ENCODE data around the gene ALKBH7.
A peak's percentile ranks its signal among the peaks of the same experiment; 100 is the strongest.
"Not testable (repeated sequence)": the region's sequence is repeated elsewhere in the genome, so short reads cannot be mapped to it uniquely, and the experiment has no call there.

Gene ALKBH7

DNA sequence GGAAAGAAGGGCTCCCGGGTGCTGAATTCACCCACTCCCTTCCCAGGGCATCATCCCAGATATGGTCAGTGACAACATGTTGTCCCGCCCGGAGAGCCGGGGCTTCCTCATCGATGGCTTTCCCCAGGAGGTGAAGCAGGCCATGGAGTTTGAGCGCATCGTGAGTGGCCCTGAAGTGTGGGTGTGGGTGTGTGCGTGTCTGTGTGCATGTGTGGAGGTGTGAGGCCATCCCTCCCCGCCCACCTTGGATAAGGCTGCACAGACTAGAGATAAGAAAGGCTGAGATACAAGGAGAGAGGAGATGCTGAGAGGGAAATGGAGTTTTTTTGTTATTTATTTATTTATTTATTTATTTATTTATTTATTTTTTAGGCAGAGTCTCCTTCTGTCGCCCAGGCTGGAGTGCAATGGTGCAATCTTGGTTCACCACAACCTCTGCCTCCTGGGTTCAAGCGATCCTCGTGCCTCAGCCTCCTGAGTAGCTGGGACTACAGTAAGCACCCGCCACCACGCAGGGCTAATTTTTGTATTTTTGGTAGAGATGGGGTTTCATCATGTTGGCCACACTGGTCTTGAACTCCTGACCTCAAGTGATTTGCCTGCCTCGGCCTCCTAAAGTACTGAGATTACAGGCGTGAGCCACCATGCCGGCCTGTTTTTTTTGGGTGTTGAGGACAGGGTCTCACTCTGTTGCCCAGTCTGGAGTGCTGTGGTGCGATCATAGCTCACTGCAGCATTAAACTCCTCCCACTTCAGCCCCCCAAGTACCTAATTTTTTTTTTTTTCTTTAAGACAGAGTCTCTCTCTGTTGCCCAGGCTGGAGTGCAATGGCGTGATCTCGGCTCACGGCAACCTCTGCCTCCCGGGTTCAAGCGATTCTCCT, 27.7 kb downstream of the ALKBH7 start:
- DNase-seq (ENCODE audit: low spot score) = not testable (repeated sequence)

DNA sequence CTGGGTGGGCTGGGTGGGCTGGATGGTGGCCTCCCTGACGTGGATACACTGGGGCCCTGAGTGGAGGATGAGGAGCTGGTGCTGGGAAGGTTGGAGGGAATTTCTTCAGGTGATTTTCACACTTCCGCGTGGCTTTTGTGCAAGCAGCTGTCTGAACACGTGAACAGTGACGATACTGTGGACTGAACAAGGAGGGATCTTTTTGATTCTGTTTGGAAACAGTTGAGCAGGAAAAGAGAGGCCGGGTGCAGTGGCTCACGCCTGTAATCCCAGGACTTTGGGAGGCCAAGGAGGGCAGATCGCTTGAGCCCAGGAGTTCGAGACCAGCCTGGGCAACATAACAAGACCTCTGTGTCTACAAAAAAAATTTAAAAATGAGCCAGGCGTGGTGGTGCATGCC, 29.5 kb downstream of the ALKBH7 start:
- no peak for DNase-seq (ENCODE audit: low spot score)

DNA sequence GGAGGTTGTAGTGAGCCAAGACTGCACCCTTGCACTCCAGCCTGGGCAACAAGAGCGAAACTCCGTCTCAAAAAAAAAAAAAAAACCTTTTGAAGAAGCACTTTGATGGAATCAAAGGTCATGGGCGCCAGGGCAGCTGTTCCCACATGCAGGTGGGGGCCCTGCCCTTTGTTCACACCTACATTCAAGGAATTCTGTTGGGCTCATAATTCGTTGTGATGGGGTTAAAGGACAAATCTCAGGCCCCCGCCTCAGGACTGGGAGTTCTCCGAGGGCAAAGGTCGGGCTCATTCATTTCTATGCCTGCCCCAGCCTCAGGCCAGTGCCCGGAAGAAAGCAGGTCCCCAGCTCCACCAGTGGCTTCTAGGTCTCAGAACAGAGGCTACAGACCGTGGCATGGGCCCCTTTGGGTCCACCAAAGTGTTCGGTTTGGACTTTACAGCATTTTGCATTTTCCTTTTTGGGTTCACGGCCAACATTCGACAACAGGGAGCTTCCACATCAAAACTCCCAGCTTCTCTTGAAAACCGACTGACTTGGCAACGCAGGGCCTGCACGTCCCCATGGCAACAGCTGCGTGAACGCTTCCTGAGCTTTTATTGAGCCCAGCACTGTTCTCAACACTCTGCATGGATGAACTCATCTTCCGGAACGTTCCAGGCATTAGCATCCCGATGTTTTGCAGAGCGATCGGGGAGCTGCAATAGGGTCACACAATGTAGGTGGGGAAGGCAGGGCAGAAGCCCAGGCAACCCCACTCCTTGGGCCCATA, 30.4 kb downstream of the ALKBH7 start:
- DNase-seq (ENCODE audit: low spot score) = no peak

DNA sequence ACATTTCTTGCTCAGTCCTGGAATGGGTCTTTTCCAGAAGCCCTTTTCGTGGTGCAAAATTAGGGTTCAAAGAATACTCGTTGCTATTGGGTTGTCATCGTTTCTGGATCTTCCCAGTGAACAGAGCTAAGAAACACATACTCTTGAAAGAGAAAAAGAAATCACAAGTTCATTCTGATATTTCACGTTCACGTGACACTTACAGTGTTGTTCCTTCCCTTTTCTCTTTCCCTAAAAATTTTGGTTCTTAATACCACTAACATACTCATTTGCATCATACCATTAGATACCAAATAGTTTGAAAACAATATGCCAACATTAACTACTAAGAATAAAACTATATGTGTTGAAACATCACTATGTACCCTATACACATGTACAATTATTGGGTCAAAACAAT, 33.8 kb downstream of the ALKBH7 start:
- DNase-seq (ENCODE audit: low spot score) = no peak

DNA sequence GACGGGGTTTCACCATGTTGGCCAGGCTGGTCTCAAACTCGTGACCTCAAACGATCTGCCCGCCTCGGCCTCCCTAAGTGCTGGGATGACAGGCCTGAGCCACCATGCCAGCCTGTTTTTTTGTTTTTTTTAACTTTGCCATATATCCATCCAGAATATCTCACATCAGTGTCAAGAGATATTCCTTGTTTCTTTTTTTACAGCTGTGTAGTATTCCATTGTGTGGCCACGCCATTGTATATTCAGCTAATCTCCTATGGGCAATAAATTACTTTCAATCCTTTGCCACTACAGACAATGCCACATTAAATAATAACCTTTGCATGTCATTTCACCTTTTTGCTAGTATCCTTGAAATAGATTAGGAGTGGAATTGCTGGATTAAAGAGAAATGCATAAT, 36.8 kb downstream of the ALKBH7 start:
- no peak for DNase-seq (ENCODE audit: low spot score)

DNA sequence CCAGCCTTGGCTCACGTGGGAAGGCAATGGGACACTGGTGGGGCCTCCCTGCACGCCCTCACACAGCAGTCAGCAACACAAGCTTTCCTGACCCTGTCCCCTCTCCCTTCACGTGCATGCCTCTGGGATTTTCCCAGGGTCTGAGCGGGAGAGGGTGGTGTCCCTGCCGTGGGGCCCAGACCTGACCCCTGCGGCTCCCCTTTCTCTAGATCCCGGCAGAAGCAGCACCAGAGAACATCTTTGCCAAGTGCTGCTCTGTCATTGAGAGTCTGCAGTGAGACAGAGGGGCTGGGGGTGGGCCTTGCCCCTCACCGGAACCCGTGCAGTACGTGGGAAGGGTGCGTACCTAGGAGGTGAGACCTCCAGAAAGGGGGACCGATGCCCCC, 39.5 kb downstream of the ALKBH7 start:
- DNase-seq (ENCODE audit: low spot score) = no peak

DNA sequence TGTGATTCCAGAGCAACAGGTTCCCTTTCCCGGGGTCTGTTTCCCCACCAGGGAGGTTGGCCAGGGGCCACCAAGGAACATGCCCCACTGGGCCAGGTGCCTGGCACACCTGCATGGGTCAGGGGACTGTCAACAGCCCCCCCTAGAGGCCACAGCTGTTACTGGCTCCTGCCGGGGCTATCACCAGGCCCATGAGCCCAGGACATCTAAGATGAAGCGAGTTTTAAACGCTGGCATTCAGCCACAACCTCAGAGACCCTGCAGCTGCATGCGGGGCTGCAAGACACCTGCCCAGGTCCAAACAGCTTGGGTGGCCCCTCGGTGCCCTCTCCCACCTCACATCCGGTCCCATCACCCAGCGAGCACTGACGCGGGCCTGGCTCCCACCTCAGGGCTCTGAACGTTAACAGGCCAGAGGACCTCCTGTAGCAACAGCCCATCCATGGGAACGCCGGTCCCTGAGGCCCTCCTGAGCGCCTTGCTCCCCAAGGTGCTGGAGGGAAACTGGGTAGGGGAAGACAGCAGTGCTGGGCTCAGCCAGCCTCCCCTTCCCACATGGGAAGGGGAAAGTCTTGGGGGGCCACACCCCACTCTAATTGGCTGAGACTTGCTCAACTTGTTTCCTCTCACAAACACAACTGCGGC, 40.0 kb downstream of the ALKBH7 start:
- DNase-seq (ENCODE audit: low spot score) = peak; percentile 22

DNA sequence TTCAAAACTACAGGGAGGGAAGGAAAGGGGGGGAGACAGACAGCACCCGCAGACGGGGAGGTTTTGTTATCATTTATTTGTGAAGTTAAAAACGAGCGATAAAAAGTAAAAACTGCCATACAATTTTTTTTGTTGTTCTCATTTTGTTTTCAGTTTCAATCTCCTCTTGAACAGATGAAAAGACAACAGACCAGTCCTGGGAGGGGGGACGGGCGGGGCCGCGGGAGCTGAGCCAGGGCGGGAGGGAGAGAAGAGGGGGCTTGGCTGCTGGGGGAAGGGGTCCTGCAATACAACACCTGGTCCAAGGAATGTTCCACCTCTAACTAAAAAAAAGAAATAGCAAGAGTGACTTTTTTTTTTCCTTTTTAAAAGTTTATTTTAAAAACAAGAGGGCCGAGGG, 40.7 kb downstream of the ALKBH7 start:
- no peak for DNase-seq (ENCODE audit: low spot score)

DNA sequence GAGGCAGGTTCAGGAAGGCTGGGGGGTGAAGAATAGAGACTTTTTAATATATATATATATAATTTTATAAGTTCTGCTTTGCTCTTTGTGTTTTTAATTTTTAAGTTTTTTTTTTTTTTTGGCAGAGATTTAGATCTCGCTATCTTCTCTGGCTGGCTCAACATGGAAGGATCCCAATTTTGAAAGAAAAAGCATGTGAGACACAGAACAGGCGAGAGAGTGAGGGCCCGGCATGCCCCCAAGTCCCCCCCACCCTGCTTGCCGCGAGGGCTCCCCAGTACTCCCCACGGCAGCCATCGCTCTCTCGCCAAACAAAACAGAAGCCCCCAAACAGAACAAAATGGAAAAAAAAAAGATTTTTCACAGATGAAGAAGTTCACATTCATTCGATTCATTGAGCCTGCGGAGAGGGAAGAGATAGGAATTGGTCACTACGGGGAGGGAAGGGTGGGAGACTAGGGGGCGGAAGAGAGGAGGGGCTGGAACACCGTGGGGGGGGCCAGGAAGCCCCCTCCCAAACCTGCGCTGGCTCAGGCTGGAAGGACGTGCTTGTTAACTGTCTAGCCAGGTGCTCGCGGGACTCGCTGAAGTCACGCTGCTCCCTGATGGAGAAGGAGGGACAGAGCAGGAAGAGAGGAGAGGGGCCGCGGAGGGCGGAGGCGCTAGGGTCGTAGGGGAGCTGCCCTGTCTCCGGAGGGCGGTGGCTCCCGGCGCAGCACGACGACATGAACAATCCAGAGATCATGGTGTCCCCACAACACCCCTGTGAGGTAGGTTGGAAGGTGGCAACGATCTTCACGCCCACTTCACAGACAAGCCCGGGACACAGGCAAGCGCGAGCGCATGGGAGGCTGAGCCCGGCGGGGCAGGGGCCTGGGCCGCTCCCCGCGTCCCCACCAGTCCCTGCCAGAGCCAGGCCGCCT, 41.4 kb downstream of the ALKBH7 start:
- DNase-seq (ENCODE audit: low spot score) = no peak

DNA sequence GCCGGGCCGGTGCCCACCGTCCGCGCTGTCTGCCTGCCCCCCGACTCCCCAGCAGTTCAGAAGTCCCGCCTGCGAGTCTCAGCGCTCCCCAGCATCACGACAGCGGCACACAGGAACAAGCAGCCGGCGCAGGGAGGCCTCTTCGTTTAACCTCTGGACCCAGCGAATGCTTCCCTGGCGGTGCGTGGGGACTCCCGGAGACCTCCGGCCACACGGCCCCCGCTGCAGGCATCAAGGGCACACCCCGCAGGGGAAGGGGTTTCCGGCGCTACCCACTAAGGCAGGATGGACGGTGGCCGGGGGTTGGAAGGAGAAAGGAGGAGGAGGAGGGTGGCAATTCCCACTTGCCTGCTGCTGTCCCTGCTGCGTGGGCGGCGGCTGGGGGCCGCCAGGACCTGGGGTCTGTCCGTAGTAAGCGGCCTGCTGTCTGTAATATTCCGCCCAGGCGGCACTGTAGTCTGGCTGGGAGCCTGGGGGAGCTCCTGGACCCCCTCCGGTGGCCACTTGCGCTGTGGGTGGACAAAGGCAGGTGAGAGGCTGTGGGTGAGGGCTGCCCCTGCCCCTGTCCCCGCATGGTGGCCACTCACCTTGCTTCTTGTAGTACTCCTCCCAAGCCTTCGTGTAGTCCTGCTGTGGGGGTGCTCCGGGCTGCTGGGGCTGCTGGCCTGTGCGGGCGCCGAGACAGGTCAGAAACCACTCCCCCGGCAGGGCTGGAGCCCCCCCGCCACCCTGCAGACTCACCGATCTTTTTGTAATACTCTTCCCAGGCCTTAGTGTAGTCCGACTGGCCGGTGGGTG, 42.4 kb downstream of the ALKBH7 start:
- no peak for DNase-seq (ENCODE audit: low spot score)

DNA sequence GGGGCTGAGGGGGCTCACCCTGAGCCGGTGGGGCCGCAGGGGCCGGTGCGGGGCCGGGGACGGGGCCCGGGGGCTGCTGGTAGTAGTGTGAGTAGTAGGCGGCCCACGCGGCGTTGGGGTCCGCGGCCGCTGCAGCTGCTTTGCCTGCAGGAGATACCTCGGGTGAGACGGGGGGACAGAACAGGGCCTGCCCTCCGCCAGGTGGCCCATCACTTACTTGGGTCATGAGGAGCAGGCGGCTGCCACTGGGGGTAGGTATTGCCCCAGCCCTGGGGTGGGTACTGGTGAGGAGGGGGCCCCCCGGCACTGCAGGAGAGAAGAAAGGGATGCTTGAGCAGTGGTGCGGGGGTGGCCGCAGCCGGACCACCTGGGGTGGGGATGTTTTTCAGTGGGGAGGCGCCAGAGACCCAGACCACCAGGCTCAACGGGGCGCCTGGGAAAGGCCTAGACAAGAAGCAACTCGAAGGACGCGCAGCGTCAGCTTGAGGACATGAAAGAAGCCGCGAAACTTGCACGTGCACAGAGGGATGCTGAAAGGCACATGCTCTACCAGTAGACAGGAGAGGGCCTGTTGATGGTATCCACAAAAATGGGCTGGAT, 43.1 kb downstream of the ALKBH7 start:
- no peak for DNase-seq (ENCODE audit: low spot score)

DNA sequence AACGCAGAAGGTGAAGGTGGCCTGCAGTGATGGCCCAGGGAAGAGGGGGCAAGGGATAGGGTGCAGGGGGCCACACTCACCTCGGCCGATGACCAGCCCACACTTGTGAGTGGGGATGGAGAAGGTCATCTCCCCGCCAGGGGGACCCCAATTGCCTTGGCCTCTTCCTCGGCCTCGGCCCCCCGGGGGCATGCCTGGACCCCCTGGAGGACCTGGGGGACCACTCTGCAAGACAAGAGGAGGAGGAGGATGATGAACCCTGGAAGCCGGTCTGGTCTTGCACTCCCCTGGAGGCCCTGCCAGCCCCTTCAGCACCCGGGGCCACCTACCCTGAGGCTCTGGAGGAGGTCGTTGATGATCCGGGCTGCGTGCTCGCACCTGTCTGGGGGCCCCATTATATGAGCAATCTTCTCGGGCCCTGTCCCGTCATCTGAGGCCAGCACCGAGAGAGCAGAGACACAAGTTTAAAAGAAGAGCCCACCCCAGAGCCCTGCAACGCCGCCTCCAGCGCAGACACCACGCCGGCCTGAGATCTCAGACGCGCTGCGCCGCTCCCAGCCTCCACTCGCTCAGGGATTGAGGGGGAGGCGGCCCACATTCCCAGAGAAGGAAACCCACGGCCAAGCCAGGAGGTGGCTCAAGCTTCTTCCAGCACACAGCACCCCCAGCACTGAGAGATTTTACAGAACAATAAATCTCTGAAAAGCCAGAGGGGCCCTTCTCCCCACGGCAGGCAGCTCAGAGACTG, 44.2 kb downstream of the ALKBH7 start:
- DNase-seq (ENCODE audit: low spot score) = no peak

DNA sequence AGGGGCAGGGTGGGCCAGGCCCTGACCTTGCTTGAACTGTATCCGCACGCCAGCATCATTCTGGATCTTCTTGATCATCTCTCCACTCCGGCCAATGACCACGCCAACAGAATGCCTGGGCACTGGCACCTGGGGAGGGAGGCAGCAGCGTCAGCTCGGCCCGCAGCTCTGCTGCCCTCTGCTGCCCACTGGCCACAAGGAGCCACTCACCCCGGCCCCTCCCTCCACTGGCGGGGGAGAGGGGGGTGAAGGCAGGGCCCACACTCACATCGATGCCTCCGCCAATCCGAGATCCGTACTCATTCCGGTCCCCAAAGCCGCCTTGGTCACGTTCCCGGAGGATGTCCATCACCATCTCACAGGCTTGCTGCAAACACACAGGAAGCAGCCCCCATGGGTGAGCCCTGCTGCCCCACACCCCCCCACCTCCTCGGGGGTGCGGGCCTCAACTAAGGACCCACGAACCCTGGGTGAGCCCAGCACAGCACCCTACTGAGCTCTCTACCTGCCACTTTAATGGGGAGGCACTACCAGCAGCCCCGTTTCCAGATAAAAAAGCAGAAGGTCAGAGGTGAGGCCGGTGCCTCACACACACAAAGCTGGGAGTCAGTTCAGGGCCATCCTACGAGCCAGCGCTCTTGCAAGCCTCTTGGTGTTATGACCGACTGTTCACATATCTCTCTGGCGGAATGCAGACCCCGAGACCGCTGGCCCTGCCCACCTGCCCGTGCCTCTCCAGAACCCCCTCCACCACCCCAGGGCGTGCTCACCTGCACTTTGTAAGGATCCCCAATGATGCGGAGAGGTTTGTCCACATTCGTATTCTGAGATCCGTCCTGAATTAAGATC, 45.3 kb downstream of the ALKBH7 start:
- no peak for DNase-seq (ENCODE audit: low spot score)

DNA sequence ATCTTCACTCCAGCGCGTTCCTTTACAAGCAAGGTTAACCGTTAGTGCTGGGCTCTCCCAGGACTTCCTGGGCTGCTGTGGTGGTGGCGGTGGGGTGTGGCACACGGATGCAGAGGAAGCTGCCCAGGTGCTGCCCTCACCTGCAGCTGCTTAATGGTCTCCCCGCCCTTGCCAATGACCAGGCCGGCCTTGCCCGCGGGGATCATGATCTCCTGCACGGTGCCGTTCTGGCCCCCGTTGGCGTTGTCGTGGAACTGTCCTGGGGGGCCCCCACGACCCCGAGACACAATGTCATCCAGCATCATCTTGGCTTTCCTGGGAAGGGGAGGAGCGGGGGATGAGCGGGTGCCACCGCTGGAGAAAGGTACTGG, 46.0 kb downstream of the ALKBH7 start:
- no peak for DNase-seq (ENCODE audit: low spot score)

DNA sequence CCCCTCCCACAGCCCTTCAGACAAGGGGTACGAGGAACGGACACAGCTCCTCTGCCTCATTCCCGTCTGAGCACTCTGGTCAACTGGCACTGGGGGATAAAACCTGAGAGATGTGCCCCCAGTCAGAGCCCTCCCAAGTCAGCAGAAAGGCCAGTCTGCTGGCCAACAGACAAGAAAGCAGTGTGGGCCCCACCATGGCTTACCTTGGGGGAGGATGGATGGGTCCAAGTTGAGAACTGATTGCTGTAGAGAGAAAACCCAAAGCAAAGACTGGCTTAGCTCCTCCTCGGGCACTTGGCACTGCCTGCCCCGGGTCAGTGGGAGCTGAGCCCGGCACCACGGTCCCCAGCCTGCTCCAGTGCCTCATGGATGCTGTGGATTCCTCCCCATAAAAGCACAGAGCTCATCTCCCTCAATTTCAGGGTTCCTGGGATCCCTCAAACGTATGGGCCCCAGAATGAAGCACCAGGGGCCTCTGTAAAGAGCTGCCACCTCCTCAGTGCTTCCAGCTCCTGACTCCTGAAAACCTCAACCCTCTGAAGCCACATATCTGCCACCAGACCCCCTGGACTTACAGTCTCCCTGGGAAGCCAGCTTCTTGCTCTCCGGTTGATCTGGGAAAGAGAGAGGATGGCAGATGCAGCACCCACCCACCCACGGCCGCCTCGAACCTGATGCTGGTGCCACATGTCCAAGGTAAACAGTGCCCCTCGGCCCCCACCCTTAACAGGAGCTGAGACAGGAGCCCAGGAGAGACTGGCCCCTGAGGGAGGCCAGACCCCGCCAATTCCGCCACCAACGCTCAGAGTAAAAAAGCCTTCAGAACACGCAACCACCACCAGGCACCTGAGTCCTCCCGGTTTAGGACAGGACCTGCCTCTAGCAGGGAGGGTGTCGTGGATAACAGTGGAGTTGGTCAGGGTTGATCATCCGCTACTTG, 48.8 kb downstream of the ALKBH7 start:
- DNase-seq (ENCODE audit: low spot score) = no peak

DNA sequence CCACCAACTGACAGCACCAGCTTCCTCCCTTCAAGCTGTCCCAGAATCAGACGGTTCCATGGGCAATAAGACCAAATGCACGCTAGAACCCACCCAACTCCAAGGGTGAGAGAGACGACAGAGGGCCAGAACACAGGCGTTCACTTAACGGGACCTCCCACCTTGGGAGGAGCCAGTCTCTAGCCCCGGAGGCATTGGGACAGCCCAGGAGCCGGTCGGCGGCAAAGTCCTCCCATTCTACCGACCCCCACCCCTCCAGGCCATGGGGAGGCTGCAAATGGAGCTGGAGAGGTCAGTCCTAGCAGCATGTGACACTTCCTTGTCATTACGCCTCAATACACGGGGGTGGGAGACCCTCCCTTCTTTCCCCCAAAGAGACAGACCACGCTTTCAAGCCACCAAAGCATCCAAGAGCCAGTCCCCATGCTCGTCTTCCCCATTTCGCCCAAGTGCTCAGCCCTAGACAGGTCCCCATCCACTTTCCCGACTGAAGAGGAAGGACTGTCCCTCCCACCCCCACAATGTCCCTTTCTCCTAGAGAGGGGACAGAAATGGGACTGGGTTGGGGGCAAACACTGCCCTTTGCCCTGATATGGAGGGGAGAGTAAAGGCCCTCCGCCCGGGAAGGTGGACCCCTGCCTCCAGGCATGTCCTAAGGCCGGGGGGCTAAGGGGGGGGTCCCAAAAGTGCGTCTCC, 51.1 kb downstream of the ALKBH7 start:
- peak; percentile 50 for DNase-seq (ENCODE audit: low spot score)

Measured in hematopoietic multipotent progenitor cell treated with erythropoietin and hydrocortisone succinate and interleukin-3 and kit ligand, for 15 days (in vitro differentiated cells).